Progenitor cell of endocrine pancreas (in vitro differentiated cells): ENCODE results near the gene CD44. TPM values are rescaled to one million over a fixed set of nuclear protein-coding genes. Genes with fewer than 3 reads are reported as not detected.

ENCODE experiments used
- DNase-seq: peaks from one replicate; pipeline ENCODE4 v3.0.0; 2021; ENCODE audit warnings: low spot score; ENCODE audit not compliant: unreplicated experiment
- H3K27ac Mint-ChIP-seq: 2 replicates; pipeline ENCODE4 v1.8.0; 2021; ENCODE audit warnings: mild to moderate bottlenecking, moderate library complexity, mixed read lengths
- H3K27me3 Mint-ChIP-seq: 2 replicates; pipeline ENCODE4 v1.8.0; 2021; ENCODE audit warnings: mixed read lengths
- H3K36me3 Mint-ChIP-seq: 2 replicates; pipeline ENCODE4 v1.8.0; 2022; ENCODE audit warnings: mixed read lengths; ENCODE audit not compliant: insufficient read depth
- H3K4me1 Mint-ChIP-seq: 2 replicates; pipeline ENCODE4 v1.8.0; 2021; ENCODE audit warnings: low read depth, mixed read lengths
- H3K4me3 Mint-ChIP-seq: 2 replicates; pipeline ENCODE4 v1.8.0; 2021; ENCODE audit warnings: low read depth, mild to moderate bottlenecking, moderate library complexity, mixed read lengths
- H3K9me3 Mint-ChIP-seq: 2 replicates; pipeline ENCODE4 v1.8.0; 2021; ENCODE audit warnings: low read depth, mixed read lengths
- CTCF ChIP-seq: fragments of 200-600 bp; sonication (generic); IDR thresholded peaks from one replicate; pipeline ENCODE4 v1.5.0; 2021; ENCODE audit warnings: antibody characterized with exemption, mild to moderate bottlenecking; ENCODE audit not compliant: unreplicated experiment
- total RNA-seq: library from RNA; stranded (reverse); gene quantifications from 2 replicates; pipeline ENCODE4 v1.2.1, GENCODE V29; 2021

Gene CD44
- total RNA-seq, 1 donor from 2014 or later: 1.9 TPM

DNA sequence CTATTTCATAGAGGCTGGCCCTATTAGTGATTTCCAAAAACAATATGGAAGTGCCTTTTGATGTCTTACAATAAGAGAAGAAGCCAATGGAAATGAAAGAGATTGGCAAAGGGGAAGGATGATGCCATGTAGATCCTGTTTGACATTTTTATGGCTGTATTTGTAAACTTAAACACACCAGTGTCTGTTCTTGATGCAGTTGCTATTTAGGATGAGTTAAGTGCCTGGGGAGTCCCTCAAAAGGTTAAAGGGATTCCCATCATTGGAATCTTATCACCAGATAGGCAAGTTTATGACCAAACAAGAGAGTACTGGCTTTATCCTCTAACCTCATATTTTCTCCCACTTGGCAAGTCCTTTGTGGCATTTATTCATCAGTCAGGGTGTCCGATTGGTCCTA lies 91.4 kb downstream of the CD44 start:
- Mint-ChIP-seq H3K27me3 (peaks cover 7% of the 10 kb centered on the region), H3K27ac (no peak overlapping the region), H3K9me3 (no peaks in the 10 kb centered on the region), H3K36me3 (no peaks in the 10 kb centered on the region), H3K4me3 (no peak overlapping the region), H3K4me1 (no peaks in the 10 kb centered on the region)
- no peak for TF ChIP-seq CTCF
- DNase-seq: no peak

GRCh38 chr11:35231076-35231860 lies 92.3 kb downstream of the CD44 start:
- Mint-ChIP-seq H3K27ac (no peak overlapping the region), H3K4me3 (no peak overlapping the region), H3K4me1 (no peaks in the 10 kb centered on the region), H3K27me3 (peaks cover 7% of the 10 kb centered on the region), H3K36me3 (no peaks in the 10 kb centered on the region), H3K9me3 (no peaks in the 10 kb centered on the region)
- DNase-seq: no peak
- TF ChIP-seq CTCF: no peak

- DNase-seq: no peak
- peaks cover 5% of the 10 kb centered on the region for H3K4me1 Mint-ChIP-seq
- H3K27ac Mint-ChIP-seq: no peak overlapping the region
- TF ChIP-seq CTCF: no peak
- H3K36me3 Mint-ChIP-seq: no peaks in the 10 kb centered on the region
- peaks cover 7% of the 10 kb centered on the region for H3K27me3 Mint-ChIP-seq
- no peak overlapping the region for H3K4me3 Mint-ChIP-seq
- H3K9me3 Mint-ChIP-seq: no peaks in the 10 kb centered on the region
These were observed 93.9 kb downstream of the CD44 start for GRCh38 chr11:35232891-35233330.

GRCh38 chr11:35233518-35233917 lies 94.5 kb downstream of the CD44 start:
- Mint-ChIP-seq H3K36me3 (no peaks in the 10 kb centered on the region), H3K27ac (no peak overlapping the region), H3K27me3 (peaks cover 7% of the 10 kb centered on the region), H3K4me3 (no peak overlapping the region), H3K9me3 (no peaks in the 10 kb centered on the region), H3K4me1 (peaks cover 5% of the 10 kb centered on the region)
- no peak for DNase-seq
- no peak for TF ChIP-seq CTCF

DNA sequence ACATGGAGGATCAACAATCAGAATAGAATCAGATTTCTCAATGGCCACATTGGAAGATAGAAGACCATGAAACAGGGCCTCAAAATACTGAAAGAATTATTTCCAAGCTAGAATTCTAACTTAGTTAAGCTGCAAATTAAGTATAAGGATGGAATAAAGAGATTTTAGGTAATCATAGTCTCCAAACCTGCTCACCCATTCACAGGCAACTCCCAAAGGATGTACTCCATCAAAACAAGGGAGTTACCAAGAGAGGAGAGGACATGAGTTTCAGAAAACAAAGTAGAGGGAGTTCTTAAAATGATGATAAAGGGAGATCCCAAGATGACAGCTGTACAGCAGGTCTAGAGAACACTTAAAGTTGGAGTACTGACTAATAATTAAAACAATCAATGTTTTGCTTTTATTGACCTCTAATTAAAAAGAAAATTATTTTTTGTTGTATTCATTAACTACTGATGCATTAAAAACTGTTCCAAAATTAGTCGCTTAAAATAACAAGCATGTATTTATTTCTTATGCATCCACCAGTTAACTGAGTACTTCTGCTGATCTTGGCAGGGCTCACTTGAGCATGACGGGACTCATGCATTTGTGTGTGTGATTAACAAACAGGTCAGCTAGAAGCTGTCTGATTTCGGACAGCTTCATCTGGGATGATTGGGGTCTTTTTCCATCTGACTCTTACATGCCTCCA lies 95.6 kb downstream of the CD44 start:
- no peak for TF ChIP-seq CTCF
- Mint-ChIP-seq H3K27ac (no peak overlapping the region), H3K4me3 (no peak overlapping the region), H3K36me3 (no peaks in the 10 kb centered on the region), H3K9me3 (no peaks in the 10 kb centered on the region), H3K4me1 (peaks cover 5% of the 10 kb centered on the region), H3K27me3 (peaks cover 4% of the 10 kb centered on the region)
- no peak for DNase-seq
